Measurements from ENCODE around the gene MTHFD2.
A peak's percentile ranks its signal among the peaks of the same experiment; 100 is the strongest.

The MTHFD2 gene

GRCh38 chr2:74198461-74199274 lies at the start of gene MTHFD2:
Gene MTHFD2, plus strand, starts transcription at chr2:74198615. Its CDS starts 27 bp downstream, at chr2:74198642.
- DNase-seq (ENCODE audit: low spot score): peak; percentile 96
- peak; percentile 85 for TF ChIP-seq CTCF (IDR thresholded peaks at IDR 0.05; ENCODE audit: extremely low read depth, insufficient read depth, missing control alignments)
- in situ Hi-C loops (cut with MboI; ENCODE audit: low pct_unique_long_range_greater_than_20kb, low sequenced_read_pairs, unreplicated experiment): no loop called here

GRCh38 chr2:74149247-74149525 lies 49.2 kb upstream of the MTHFD2 start:
- no peak for DNase-seq (ENCODE audit: low spot score)
- no peak for TF ChIP-seq CTCF (IDR thresholded peaks at IDR 0.05; ENCODE audit: extremely low read depth, insufficient read depth, missing control alignments)
- in situ Hi-C loops (cut with MboI; ENCODE audit: low pct_unique_long_range_greater_than_20kb, low sequenced_read_pairs, unreplicated experiment): no loop called here

GRCh38 chr2:74149570-74150319 lies 48.7 kb upstream of the MTHFD2 start:
- TF ChIP-seq CTCF (IDR thresholded peaks at IDR 0.05; ENCODE audit: extremely low read depth, insufficient read depth, missing control alignments): no peak
- in situ Hi-C loops (cut with MboI; ENCODE audit: low pct_unique_long_range_greater_than_20kb, low sequenced_read_pairs, unreplicated experiment): no loop called here
- DNase-seq (ENCODE audit: low spot score): no peak

GRCh38 chr2:74152954-74153353 lies 45.5 kb upstream of the MTHFD2 start:
- TF ChIP-seq CTCF (IDR thresholded peaks at IDR 0.05; ENCODE audit: extremely low read depth, insufficient read depth, missing control alignments): no peak
- no peak for DNase-seq (ENCODE audit: low spot score)
- in situ Hi-C loops (cut with MboI; ENCODE audit: low pct_unique_long_range_greater_than_20kb, low sequenced_read_pairs, unreplicated experiment): no loop called here

- in situ Hi-C loops (cut with MboI; ENCODE audit: low pct_unique_long_range_greater_than_20kb, low sequenced_read_pairs, unreplicated experiment): no loop called here
- no peak for DNase-seq (ENCODE audit: low spot score)
- no peak for TF ChIP-seq CTCF (IDR thresholded peaks at IDR 0.05; ENCODE audit: extremely low read depth, insufficient read depth, missing control alignments)
These were observed 42.6 kb upstream of the MTHFD2 start for GRCh38 chr2:74155830-74156229.

GRCh38 chr2:74162951-74163350 lies 35.5 kb upstream of the MTHFD2 start:
- in situ Hi-C loops (cut with MboI; ENCODE audit: low pct_unique_long_range_greater_than_20kb, low sequenced_read_pairs, unreplicated experiment): no loop called here
- DNase-seq (ENCODE audit: low spot score): no peak
- no peak for TF ChIP-seq CTCF (IDR thresholded peaks at IDR 0.05; ENCODE audit: extremely low read depth, insufficient read depth, missing control alignments)
